ENCODE data around the gene SNAPIN. TPM values are rescaled to one million over a fixed set of nuclear protein-coding genes. Genes with fewer than 3 reads are reported as not detected.

SNAPIN gene
- total and polyA plus RNA-seq, 9 of the 15 experiments (the other 6 are each of a cell fraction or from before 2014, with no cell fraction given) = 11.2 to 43.9 (median 32.3) TPM

GRCh38 chr1:153633754-153634665, 24.5 kb upstream of the SNAPIN start, which contains the start of gene CHTOP (continued):
- TF ChIP-seq DLX4 (CRISPR knock-in tag; IDR thresholded peaks at IDR 0.05) (no peak), TRIM24 (IDR thresholded peaks at IDR 0.05) (peak in 1 of 2 experiments; percentile 51; a peak in 1 of 4 replicates), SIN3A (IDR thresholded peaks at IDR 0.05; ENCODE audit: borderline replicate concordance in 2 of 2, control insufficient read depth in 1 of 2, low read depth in 2 of 2, low read length in 2 of 2) (peak in 1 of 2 experiments; percentile 81; a peak in 2 of 4 replicates), SIN3B (IDR thresholded peaks at IDR 0.05; ENCODE audit: low read depth) (peak; percentile 23; the same call in 1 of the 2 replicates), HES1 (IDR thresholded peaks at IDR 0.05; ENCODE audit: low read depth) (peak; percentile 33; the same call in 1 of the 2 replicates), SAFB (IDR thresholded peaks at IDR 0.05; ENCODE audit: borderline replicate concordance, low read depth, low read length) (no peak), RBFOX2 (IDR thresholded peaks at IDR 0.05; ENCODE audit: low read depth, low read length) (peak; percentile 99), RUNX1 (IDR thresholded peaks at IDR 0.05; ENCODE audit: low read depth) (no peak), MXI1 (IDR thresholded peaks at IDR 0.05; ENCODE audit: low read depth, low read length) (peak; percentile 68), PHB (CRISPR knock-in tag; IDR thresholded peaks at IDR 0.05) (0 out of 2 replicates have a peak, but pooled peaks have one; percentile 34), NCOR1 (IDR thresholded peaks at IDR 0.05) (peak; percentile 53), SMAD4 (CRISPR knock-in tag; conservative IDR thresholded peaks at IDR 0.05) (peak; percentile 55; the same call in 1 of the 2 replicates), CREB1 (IDR thresholded peaks at IDR 0.05) (peak; percentile 83), CREB1 (CRISPR knock-in tag; IDR thresholded peaks at IDR 0.05) (peak; percentile 82), ZNF277 (CRISPR knock-in tag; IDR thresholded peaks at IDR 0.05; ENCODE audit: borderline replicate concordance) (no peak), REST (IDR thresholded peaks at IDR 0.05; ENCODE audit: borderline replicate concordance) (no peak), REST (CRISPR knock-in tag; IDR thresholded peaks at IDR 0.05; ENCODE audit: low read depth) (peak; percentile 67; the same call in 1 of the 2 replicates)

All from K562 (cell line).